ENCODE data around the gene POPDC2.

Gene POPDC2

GRCh38 chr3:119675188-119675874 is 14.9 kb upstream of the POPDC2 start:
- no peak for ATAC-seq
- no peak for TF ChIP-seq BACH2 (CRISPR knock-in tag; IDR thresholded peaks at IDR 0.05; ENCODE audit: borderline replicate concordance)
- peak; percentile 73 for TF ChIP-seq ZNF70 (CRISPR knock-in tag; IDR thresholded peaks at IDR 0.05)
- TF ChIP-seq TCF4 (CRISPR knock-in tag; IDR thresholded peaks at IDR 0.05; ENCODE audit: borderline replicate concordance) = peak; percentile 86
- 0 out of 2 replicates have a peak, but pooled peaks have one; percentile 36 for TF ChIP-seq CSRNP3 (CRISPR knock-in tag; IDR thresholded peaks at IDR 0.05)
- TF ChIP-seq ZFP30 (CRISPR knock-in tag; IDR thresholded peaks at IDR 0.05) = no peak; the same call in 1 of the 2 replicates
- no peak for TF ChIP-seq ESRRG (CRISPR knock-in tag; IDR thresholded peaks at IDR 0.05)
- no peak for TF ChIP-seq TOX (CRISPR knock-in tag; IDR thresholded peaks at IDR 0.05; ENCODE audit: borderline replicate concordance)
- peak; percentile 65; the same call in 1 of the 2 replicates for TF ChIP-seq CREB5 (CRISPR knock-in tag; IDR thresholded peaks at IDR 0.05; ENCODE audit: low read depth)
- TF ChIP-seq ISL1 (CRISPR knock-in tag; IDR thresholded peaks at IDR 0.05) = peak; percentile 88
- no peak for TF ChIP-seq POU6F1 (CRISPR knock-in tag; IDR thresholded peaks at IDR 0.05; ENCODE audit: borderline replicate concordance, low read depth)

GRCh38 chr3:119673875-119674274 is 13.5 kb upstream of the POPDC2 start:
- ATAC-seq = no peak
- TF ChIP-seq SNAI2 (CRISPR knock-in tag; IDR thresholded peaks at IDR 0.05) (no peak), TSHZ2 (CRISPR knock-in tag; IDR thresholded peaks at IDR 0.05) (no peak), RARB (CRISPR knock-in tag; IDR thresholded peaks at IDR 0.05) (no peak), ZFP30 (CRISPR knock-in tag; IDR thresholded peaks at IDR 0.05) (no peak), OSR1 (CRISPR knock-in tag; IDR thresholded peaks at IDR 0.05) (no peak), ISL1 (CRISPR knock-in tag; IDR thresholded peaks at IDR 0.05) (no peak), ARNTL (CRISPR knock-in tag; IDR thresholded peaks at IDR 0.05; ENCODE audit: borderline replicate concordance, low read depth) (no peak), ZNF565 (CRISPR knock-in tag; conservative IDR thresholded peaks at IDR 0.05; ENCODE audit: low read depth) (no peak), TCF4 (CRISPR knock-in tag; IDR thresholded peaks at IDR 0.05; ENCODE audit: borderline replicate concordance) (no peak), PPARA (CRISPR knock-in tag; IDR thresholded peaks at IDR 0.05; ENCODE audit: borderline replicate concordance) (no peak), GLIS3 (CRISPR knock-in tag; IDR thresholded peaks at IDR 0.05) (no peak), ESRRG (CRISPR knock-in tag; IDR thresholded peaks at IDR 0.05) (no peak), ZC3H10 (CRISPR knock-in tag; IDR thresholded peaks at IDR 0.05) (no peak)

GRCh38 chr3:119672776-119673175 is 12.4 kb upstream of the POPDC2 start:
- ATAC-seq = no peak
- TF ChIP-seq ISL1 (CRISPR knock-in tag; IDR thresholded peaks at IDR 0.05) = peak; percentile 49; the same call in 1 of the 2 replicates
- no peak for TF ChIP-seq ZNF8 (CRISPR knock-in tag; IDR thresholded peaks at IDR 0.05)
- TF ChIP-seq PPARA (CRISPR knock-in tag; IDR thresholded peaks at IDR 0.05; ENCODE audit: borderline replicate concordance) = no peak
- peak; percentile 40 for TF ChIP-seq TCF4 (CRISPR knock-in tag; IDR thresholded peaks at IDR 0.05; ENCODE audit: borderline replicate concordance)
- no peak for TF ChIP-seq ESRRG (CRISPR knock-in tag; IDR thresholded peaks at IDR 0.05)
- no peak for TF ChIP-seq ZFP30 (CRISPR knock-in tag; IDR thresholded peaks at IDR 0.05)
- no peak for TF ChIP-seq POU6F1 (CRISPR knock-in tag; IDR thresholded peaks at IDR 0.05; ENCODE audit: borderline replicate concordance, low read depth)
- TF ChIP-seq BACH2 (CRISPR knock-in tag; IDR thresholded peaks at IDR 0.05; ENCODE audit: borderline replicate concordance) = no peak
- no peak for TF ChIP-seq SNAI2 (CRISPR knock-in tag; IDR thresholded peaks at IDR 0.05)
- TF ChIP-seq PATZ1 (CRISPR knock-in tag; IDR thresholded peaks at IDR 0.05; ENCODE audit: borderline replicate concordance) = no peak
- no peak for TF ChIP-seq CSDC2 (CRISPR knock-in tag; IDR thresholded peaks at IDR 0.05)
